B cell (primary cell): Measurements from ENCODE around the gene KCNMB2. TPM values are rescaled to one million over a fixed set of nuclear protein-coding genes. Genes with fewer than 3 reads are reported as not detected.

ENCODE experiments used
- ATAC-seq: fragments of 200-7000 bp; cut with Tn5 transposase; one replicate; pipeline ENCODE4 v1.10.0; 2021; ENCODE audit warnings: low read depth, mild to moderate bottlenecking, moderate number of reproducible peaks, moderate library complexity
- CTCF ChIA-PET: fragments of 350-600 bp; sonication (Branson Sonifier 250); formaldehyde crosslinking; loops from one replicate; lab custom pipeline; 2021; ENCODE audit warnings: antibody characterized with exemption, inconsistent platforms; lab: Charles Lee
- POLR2A ChIA-PET: fragments of 350-600 bp; sonication (Branson Sonifier 250); formaldehyde crosslinking; loops from one replicate; lab custom pipeline; 2021; ENCODE audit warnings: antibody characterized with exemption; lab: Charles Lee
- DNase-seq: peaks from one replicate; pipeline ENCODE4 v3.0.0; 2013
- H2AFZ ChIP-seq: 2 replicates; pipeline ENCODE4 v1.6.1; 2012; ENCODE audit warnings: mild to moderate bottlenecking, low read depth, low read length; ENCODE audit not compliant: insufficient read depth, poor library complexity, severe bottlenecking
- H3K27ac ChIP-seq, 2 donors: 1 replicate in 1 of 2; 2 replicates in 1 of 2; pipeline ENCODE4 v1.5.1; 2012 to 2013; ENCODE audit warnings: low read length in 2 of 2, mild to moderate bottlenecking in 2 of 2, moderate library complexity in 1 of 2
- H3K27me3 ChIP-seq, 4 experiments: fragments of 200-600 bp in 1 of 4; sonication (generic) in 1 of 4; replicated peaks in 1 of 4; 1 replicate in 2 of 4; 2 replicates in 2 of 4; pipeline versions ENCODE4 v1.6.1 to v1.7.0; 2013 to 2016; ENCODE audit warnings: low read length in 3 of 4, mild to moderate bottlenecking in 2 of 4, mixed read lengths in 1 of 4, moderate library complexity in 1 of 4; ENCODE audit not compliant: insufficient read depth in 4 of 4, control insufficient read depth in 3 of 4; ENCODE audit errors: control extremely low read depth in 1 of 4
- H3K36me3 ChIP-seq, 2 experiments: replicated peaks in 1 of 2; 1 replicate in 1 of 2; 2 replicates in 1 of 2; pipeline versions ENCODE4 v1.6.1 to v1.7.1; 2013; ENCODE audit warnings: low read length in 1 of 2; ENCODE audit not compliant: insufficient read depth in 2 of 2, control insufficient read depth in 1 of 2; ENCODE audit errors: control extremely low read depth in 1 of 2, extremely low read depth in 1 of 2
- H3K4me1 ChIP-seq, 2 donors: fragments of 200-600 bp in 1 of 2; sonication (generic) in 1 of 2; 1 replicate in 1 of 2; 2 replicates in 1 of 2; pipeline versions ENCODE4 v1.5.1 to v1.6.1; 2013 to 2017; ENCODE audit warnings: low read length in 2 of 2; ENCODE audit not compliant: control insufficient read depth in 2 of 2, insufficient read depth in 2 of 2
- H3K4me2 ChIP-seq: replicated peaks from 2 replicates; pipeline ENCODE3; 2012; ENCODE audit warnings: mild to moderate bottlenecking, low read depth, low read length; ENCODE audit not compliant: poor library complexity, severe bottlenecking
- H3K4me3 ChIP-seq, 5 experiments: fragments of 200-600 bp in 1 of 5; sonication (generic) in 1 of 5; 1 replicate in 3 of 5; 2 replicates in 2 of 5; pipeline versions ENCODE4 v1.5.1 to v1.7.0; 2011 to 2016; ENCODE audit warnings: low read length in 4 of 5, mild to moderate bottlenecking in 4 of 5, low read depth in 2 of 5, control low read depth in 1 of 5, moderate library complexity in 1 of 5; ENCODE audit not compliant: insufficient read depth in 1 of 5; ENCODE audit errors: control extremely low read depth in 1 of 5, extremely low read depth in 1 of 5
- H3K79me2 ChIP-seq: fragments of 200-600 bp; sonication (generic); one replicate; pipeline ENCODE4 v1.6.0; 2016; ENCODE audit warnings: low read length; ENCODE audit not compliant: control insufficient read depth, insufficient read depth
- H3K9ac ChIP-seq: fragments of 200-600 bp; sonication (generic); 2 replicates; pipeline ENCODE4 v1.6.1; 2017; ENCODE audit warnings: mild to moderate bottlenecking, low read length, moderate library complexity
- H3K9me3 ChIP-seq, 3 donors: one replicate each; pipeline versions ENCODE4 v1.6.1 to v1.7.1; 2013; ENCODE audit warnings: low read length in 2 of 3; ENCODE audit not compliant: control insufficient read depth in 2 of 3, insufficient read depth in 1 of 3; ENCODE audit errors: control extremely low read depth in 1 of 3
- H4K20me1 ChIP-seq: 2 replicates; pipeline ENCODE4 v1.6.0; 2012; ENCODE audit warnings: mild to moderate bottlenecking, low read length; ENCODE audit not compliant: insufficient read depth, control insufficient read depth, poor library complexity, severe bottlenecking
- H3K27ac Mint-ChIP-seq: one replicate; pipeline ENCODE4 v1.8.0; 2021; ENCODE audit warnings: mixed read lengths
- H3K27me3 Mint-ChIP-seq: one replicate; pipeline ENCODE4 v1.8.0; 2021; ENCODE audit warnings: mixed read lengths
- H3K4me1 Mint-ChIP-seq: one replicate; pipeline ENCODE4 v1.8.0; 2021; ENCODE audit warnings: mixed read lengths
- H3K4me3 Mint-ChIP-seq: one replicate; pipeline ENCODE4 v1.8.0; 2021; ENCODE audit warnings: mixed read lengths
- H3K9me3 Mint-ChIP-seq: one replicate; pipeline ENCODE4 v1.8.0; 2022; ENCODE audit warnings: mixed read lengths; ENCODE audit not compliant: insufficient read depth
- CTCF ChIP-seq: fragments of 200-600 bp; IDR thresholded peaks from one replicate; pipeline ENCODE4 v1.8.0; 2022; ENCODE audit warnings: antibody characterized with exemption, mild to moderate bottlenecking
- EZH2 ChIP-seq: IDR thresholded peaks from 2 replicates; pipeline ENCODE4 v1.6.1; 2012; ENCODE audit warnings: borderline replicate concordance, low read depth, mild to moderate bottlenecking, moderate library complexity, low read length; ENCODE audit not compliant: insufficient read depth, poor library complexity, severe bottlenecking
- WGBS: methylation state at CpG from one replicate; pipeline ENCODE4 v1.1.5; 2013; ENCODE audit warnings: missing lambda C conversion rate; ENCODE audit not compliant: insufficient coverage; 5-methylcytosine and 5-hydroxymethylcytosine counted together
- intact Hi-C: fragments of 100-400 bp; cut with micrococcal nuclease; formaldehyde crosslinking; loops from one replicate; pipeline ENCODE4 v1.10.0; 2022
- polyA plus RNA-seq: library from polyadenylated mRNA; depleted of rRNA; stranded (reverse); fragments of >200 nt; gene quantifications from 2 replicates; pipeline ENCODE4 v1.2.3, GENCODE V29; 2012
- total RNA-seq, 2 donors: library from RNA; stranded (reverse); fragments of 120-200 nt in 1 of 2; gene quantifications; 1 replicate in 1 of 2; 2 replicates in 1 of 2; pipeline versions ENCODE4 v1.2.3 to v1.2.4, GENCODE V29; 2013 to 2022

Gene KCNMB2
- total and polyA plus RNA-seq, 2 donors (not counting 1 experiment from before 2014, with no cell fraction given), result not detected

- no peaks in the 10 kb centered on the region for H3K27me3 Mint-ChIP-seq
- no peaks in the 10 kb centered on the region for H3K4me1 Mint-ChIP-seq
- intact Hi-C loops, result no loop called here
- Histone ChIP-seq H3K79me2 (no peaks in the 10 kb centered on the region), H3K9ac (no peak overlapping the region), H3K9me3 (peaks cover 0 to 3% (median 0%) of the 10 kb centered on the region in 3 donors), H3K4me3 (no peak overlapping the region), H3K36me3 (no peaks in the 10 kb centered on the region), H3K27me3 (no peaks in the 10 kb centered on the region), H2AFZ (no peak overlapping the region), H3K27ac (no peak overlapping the region), H3K4me1 (no peaks in the 10 kb centered on the region), H4K20me1 (no peaks in the 10 kb centered on the region), H3K4me2 (no peak overlapping the region)
- ChIA-PET POLR2A (no interaction called here), CTCF (no interaction called here)
- WGBS, result 40% methylated on average over 1 of the region's 4 CpGs
- ATAC-seq (no peak), DNase-seq (no peak)
- no peak overlapping the region for H3K27ac Mint-ChIP-seq
- TF ChIP-seq EZH2 (no peak), CTCF (no peak)
- H3K4me3 Mint-ChIP-seq, result no peak overlapping the region
- no peaks in the 10 kb centered on the region for H3K9me3 Mint-ChIP-seq
Observed at GRCh38 chr3:178777718-178778411, 241.6 kb downstream of the KCNMB2 start.

- ChIA-PET POLR2A (no interaction called here), CTCF (no interaction called here)
- Mint-ChIP-seq H3K27ac (no peak overlapping the region), H3K4me1 (no peaks in the 10 kb centered on the region), H3K27me3 (no peaks in the 10 kb centered on the region), H3K9me3 (no peaks in the 10 kb centered on the region), H3K4me3 (no peak overlapping the region)
- H4K20me1 ChIP-seq, result no peaks in the 10 kb centered on the region
- no peak overlapping the region for H3K4me2 ChIP-seq
- no peak overlapping the region for H3K4me3 ChIP-seq
- peaks cover 0 to 3% (median 0%) of the 10 kb centered on the region in 3 donors for H3K9me3 ChIP-seq
- H3K27me3 ChIP-seq, result no peaks in the 10 kb centered on the region
- DNase-seq (no peak), ATAC-seq (no peak)
- WGBS, result 50% methylated on average over 1 of the region's 4 CpGs
- no peak overlapping the region for H2AFZ ChIP-seq
- TF ChIP-seq EZH2 (no peak), CTCF (no peak)
- no peaks in the 10 kb centered on the region for H3K4me1 ChIP-seq
- H3K36me3 ChIP-seq, result no peaks in the 10 kb centered on the region
- no peak overlapping the region for H3K27ac ChIP-seq
- no peaks in the 10 kb centered on the region for H3K79me2 ChIP-seq
- no peak overlapping the region for H3K9ac ChIP-seq
- intact Hi-C loops, result no loop called here
Observed at GRCh38 chr3:178778589-178778988, 242.4 kb downstream of the KCNMB2 start.
